HG03439 (cell line): ENCODE measurements around the gene RSAD1.

Experiments used
- ATAC-seq: cut with Tn5 transposase; IDR thresholded peaks from one replicate; pipeline ENCODE4 v1.9.1; 2021; ENCODE audit warnings: mild to moderate bottlenecking, moderate library complexity; ENCODE audit not compliant: unreplicated experiment

RSAD1 gene

DNA sequence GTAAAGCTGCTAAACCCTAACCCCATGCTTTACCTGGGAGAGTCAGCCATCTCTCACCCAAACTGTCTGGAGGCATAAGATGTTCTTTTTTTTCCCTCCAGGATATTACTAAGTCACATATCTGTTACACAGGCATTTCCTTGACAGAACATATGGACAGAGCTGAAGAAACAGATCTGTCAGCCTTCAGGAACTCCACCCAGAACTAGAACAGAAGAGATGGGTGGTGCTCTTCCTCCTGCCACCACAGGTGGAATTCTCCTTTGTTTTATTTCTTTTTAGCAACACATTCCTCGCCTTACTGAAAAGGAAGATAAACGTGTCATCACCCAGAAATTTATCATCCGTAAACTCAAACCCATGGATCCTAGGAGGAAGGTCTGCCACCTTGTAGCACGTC lies 38.4 kb downstream of the RSAD1 start:
- ATAC-seq: no peak

DNA sequence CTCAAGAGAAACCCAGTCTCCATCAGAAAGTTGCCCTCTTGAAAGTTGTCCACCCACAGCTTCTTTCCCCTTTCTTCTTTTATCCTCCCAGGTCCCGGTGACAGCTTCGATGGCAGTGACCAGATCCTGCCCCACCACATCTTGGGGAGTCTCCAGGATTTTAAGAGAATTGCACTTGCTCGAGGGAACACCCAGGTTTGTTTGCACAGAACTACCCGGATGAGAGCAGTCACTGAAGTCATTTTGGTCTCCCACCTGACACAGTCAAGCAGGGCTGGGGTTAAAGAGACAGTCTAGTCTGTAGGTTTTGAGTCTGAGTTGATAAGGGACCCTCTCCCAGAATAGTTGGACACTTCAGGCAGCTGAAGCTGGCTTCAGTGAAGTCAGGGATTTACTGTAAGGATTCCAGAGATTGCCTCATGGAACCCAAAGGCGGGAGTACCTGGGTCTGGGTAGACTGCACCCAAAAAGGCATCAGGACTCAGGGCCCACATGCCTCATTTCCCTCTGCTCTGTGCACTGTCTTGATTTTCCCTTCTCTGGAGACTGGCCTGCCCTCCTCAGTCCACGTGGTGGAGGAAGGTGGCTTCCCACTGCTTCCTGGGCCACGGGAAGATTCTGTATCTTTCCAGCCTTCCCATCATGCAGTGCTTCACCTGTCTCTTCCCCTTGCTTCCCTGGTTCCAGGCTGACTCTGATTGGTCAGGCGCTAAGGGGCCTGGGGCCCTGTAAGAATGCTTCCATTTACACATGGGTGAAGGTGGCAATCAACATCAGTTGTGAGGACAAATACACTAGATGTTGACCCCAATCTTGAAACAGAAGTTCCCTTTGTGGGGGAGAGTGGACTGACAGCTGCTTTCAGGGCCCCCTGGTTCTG lies 39.1 kb downstream of the RSAD1 start:
- no peak for ATAC-seq

- no peak for ATAC-seq
These were observed 39.8 kb downstream of the RSAD1 start for GRCh38 chr17:50518384-50519023.

- no peak for ATAC-seq
These were observed 40.6 kb downstream of the RSAD1 start for GRCh38 chr17:50519141-50519834.

- ATAC-seq: no peak
These were observed 41.8 kb downstream of the RSAD1 start for GRCh38 chr17:50520483-50520882.

DNA sequence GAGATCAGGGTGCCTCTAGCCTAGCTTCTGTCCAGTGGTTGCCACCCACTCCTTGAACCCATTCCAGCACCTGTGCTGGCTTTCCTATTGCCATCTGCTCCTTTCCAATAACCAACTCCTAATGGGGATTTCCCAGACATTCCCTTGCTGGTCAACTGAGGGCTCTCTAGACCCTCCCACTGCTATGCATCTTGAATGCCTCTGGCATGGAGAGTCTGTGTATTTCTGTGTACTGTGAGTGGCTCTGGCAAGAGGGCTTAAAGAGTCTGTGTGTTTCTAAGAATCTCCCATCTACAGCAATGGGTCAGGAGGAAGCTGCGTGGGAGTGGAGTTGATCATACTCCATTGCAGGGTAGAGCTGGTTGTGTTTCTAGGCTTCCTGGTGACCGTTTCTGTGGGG lies 42.9 kb downstream of the RSAD1 start:
- no peak for ATAC-seq

GRCh38 chr17:50522766-50523165 lies 44.1 kb downstream of the RSAD1 start:
- ATAC-seq: no peak

DNA sequence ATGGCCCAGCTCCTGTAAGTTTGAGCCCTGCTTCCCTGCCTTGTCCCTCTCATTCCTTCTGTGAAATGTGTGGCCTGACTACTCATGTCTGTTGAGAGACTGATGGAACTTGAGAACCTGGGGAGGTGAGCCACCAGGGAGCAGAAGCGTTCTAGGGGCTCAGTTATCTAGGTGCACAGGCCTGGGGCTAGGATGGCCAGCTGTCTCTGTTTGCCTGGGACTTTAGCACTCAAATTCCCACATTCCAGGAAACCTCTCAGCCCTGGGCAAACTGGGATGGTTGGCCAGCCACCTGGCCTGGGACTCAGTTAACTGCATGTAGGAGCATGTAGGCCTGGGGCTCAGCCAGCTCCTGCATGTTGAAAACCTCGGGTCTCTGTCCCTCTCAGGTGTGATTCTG lies 44.5 kb downstream of the RSAD1 start:
- ATAC-seq: no peak

- no peak for ATAC-seq
These were observed 46.2 kb downstream of the RSAD1 start for GRCh38 chr17:50524838-50525237.

- no peak for ATAC-seq
These were observed 48.6 kb downstream of the RSAD1 start for GRCh38 chr17:50527155-50527762.

GRCh38 chr17:50527949-50528474 lies 49.4 kb downstream of the RSAD1 start:
- ATAC-seq: no peak

DNA sequence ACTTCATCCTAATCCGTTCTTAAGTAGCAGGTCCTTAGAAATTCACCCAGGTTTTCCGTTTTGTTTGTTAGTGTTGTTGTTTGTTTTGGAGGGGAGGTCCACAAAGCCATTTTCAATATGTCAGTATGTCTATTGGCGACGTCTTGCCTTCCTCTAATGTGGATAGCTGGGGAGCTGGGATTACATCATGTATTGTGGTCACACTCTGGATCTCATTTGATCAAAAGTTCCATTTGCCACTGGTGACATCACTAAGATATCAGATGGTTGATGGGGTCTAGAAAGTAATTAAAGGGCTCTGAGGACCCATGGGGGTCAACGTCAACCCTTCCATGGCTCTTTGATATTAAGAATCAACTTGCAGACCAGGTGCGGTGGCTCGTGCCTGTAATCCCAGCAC lies 51.2 kb downstream of the RSAD1 start:
- no peak for ATAC-seq

- no peak for ATAC-seq
These were observed 52.9 kb downstream of the RSAD1 start for GRCh38 chr17:50531428-50532025.

DNA sequence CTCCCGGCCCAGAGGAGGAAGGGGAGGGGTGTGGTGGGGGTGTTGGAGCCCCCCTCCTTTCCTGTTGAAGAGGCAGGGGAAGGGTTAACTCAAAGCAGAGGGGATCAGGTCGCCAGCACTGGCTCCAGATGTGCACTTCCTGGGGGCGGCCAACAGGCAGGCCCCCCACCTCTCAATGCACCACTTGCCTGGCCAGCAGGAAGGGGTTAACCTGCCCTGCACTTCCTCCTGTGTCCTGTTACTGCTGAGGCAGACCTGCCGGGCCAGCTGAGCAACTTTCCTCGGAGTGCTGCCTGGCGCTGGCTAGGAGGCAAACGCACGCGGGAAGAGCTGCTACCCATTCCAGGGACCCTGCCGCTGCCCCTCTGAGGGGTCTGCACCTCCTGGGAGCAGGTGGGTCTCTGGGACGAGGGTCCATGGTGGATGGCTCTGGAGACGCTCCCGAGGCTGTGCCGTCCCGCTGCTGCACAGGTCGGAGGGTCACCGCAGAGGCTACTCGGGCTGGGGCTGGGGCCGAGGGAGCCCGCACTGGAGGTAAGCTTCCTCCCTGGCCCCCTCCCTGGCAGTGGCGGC lies 53.9 kb downstream of the RSAD1 start, which contains the start of gene EPN3:
Gene EPN3, plus strand, starts transcription at position 284 of the 573 bp plus-strand sequence. CDS start 3,822 bp downstream, outside the sequence.
- ATAC-seq: no peak

DNA sequence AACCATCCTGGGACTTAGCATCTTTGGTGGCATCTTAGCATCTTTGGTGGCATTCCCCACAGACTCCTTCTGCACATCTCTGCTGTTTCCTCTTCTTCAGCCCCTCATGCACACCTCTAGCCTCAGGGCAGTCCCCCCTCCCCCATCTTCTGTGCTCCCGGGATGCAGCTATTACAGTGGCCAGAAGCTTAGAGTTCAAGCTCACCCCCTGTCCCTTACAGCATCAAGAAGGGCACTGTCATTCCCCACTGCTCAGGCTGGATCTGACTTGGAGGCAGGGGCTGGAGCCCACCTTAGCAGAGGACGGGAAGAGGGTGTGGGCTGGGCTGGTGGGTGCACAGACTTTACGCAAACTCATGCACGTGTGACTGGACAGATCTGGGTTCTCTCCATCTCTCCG lies 54.5 kb downstream of the RSAD1 start:
- no peak for ATAC-seq

DNA sequence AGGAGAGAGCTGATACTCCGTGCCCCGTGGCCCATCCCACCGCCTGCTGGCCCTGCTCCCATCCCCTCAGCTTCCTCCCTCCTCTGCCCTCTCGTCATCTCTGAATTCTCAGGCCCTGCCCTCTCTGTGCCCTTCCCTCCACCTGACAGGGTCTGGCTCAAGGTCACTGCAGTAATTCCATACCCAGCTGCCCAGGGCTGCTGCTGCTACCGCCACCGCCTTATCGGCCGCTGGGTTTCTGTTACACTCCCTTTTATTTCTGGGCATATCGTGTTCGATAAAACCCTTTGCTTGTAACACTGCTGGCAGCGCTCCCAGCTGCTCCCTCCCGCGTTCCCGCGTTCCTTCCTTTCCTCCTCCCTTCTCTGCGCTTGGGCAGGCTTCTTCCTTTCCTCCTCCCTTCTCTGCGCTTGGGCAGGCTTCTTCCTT lies 55.1 kb downstream of the RSAD1 start:
- no peak for ATAC-seq

DNA sequence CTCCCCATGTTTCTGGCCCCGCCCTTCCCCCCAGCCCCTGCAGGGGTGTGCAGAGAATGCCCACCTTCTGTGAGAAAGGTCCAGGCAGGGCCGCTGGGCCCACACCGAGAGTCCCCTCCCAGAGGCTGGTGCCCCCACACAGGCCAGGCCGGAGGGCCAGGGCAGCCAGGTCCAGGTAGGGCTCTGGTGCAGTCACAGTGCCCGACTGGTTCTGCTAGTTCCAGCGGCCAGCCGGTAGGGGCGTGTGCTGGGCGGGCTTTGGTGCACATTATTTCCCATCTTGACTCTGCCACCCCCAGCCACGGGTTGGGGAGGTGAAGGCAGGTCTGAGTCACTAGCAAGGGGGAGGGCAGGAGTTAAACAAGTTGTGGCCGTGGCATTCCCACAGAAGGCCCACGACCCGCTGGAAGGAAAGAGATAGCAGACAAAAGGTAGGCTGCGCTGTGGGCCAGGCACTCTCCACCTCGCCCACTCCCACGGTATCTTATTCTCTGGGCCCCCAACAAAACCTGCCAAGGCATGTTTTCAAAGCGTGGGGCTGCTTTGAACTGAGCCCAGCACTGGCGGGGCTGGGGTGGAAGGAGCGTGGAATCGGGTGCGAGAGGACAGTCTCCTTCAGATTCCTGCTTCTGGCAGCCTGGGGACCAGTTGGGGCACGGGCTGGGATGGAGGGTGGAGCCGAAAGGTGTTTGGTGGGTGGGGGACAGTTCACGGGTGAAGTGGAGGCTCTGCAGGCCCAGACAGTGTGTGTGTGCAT lies 55.7 kb downstream of the RSAD1 start:
- no peak for ATAC-seq

DNA sequence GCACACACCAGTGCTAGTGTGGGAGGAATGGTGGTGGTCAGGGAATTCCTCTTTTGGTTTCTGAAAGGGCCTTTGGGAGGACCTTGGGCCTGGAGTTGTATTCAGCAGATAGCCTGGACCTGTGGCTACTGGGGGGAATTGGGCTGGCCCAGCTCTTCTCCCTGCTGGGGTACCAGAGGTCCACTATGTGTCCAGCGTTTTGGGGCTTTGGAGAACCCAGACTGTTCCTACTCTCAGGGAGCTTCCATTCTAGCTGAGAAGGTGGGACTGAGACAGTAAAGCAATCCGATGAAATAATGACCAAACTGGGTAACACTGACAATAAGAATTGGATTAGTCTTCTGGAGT lies 56.3 kb downstream of the RSAD1 start:
- no peak for ATAC-seq

- ATAC-seq: no peak
These were observed 56.7 kb downstream of the RSAD1 start for GRCh38 chr17:50535407-50535806.
